ENCODE results near the gene SH3TC2. TPM values are rescaled to one million over a fixed set of nuclear protein-coding genes. Genes with fewer than 3 reads are reported as not detected.

The SH3TC2 gene
- total and polyA plus RNA-seq, 3 donors from 2014 or later, result 32.4 to 136 (median 130) TPM

DNA sequence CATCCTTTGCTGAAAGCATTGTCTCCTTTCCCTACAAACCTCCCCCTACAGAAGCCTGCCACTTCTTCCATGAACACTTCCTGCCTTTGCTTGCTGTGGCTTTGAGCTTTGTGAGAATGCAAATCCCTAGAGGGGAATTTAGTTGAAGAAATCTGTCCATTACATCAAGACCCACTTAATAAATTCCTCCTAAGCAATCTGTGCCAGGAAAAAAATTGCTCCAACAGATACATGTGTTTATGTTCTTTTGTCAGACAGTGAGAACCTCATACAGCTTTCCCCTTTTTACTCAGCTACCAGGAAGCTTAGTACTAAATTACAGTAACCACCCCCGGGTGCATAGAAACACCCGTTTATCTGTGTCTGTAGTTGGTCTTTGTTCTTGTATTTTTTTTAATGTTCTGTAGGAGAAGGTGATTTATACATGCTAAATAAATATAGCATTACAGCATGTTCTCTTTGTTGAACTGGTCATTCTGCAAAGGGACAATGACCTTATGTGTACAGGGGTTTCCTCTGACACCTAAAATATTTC, 43.9 kb downstream of the SH3TC2 start:
- intact Hi-C loops (cut with DNase I; ENCODE audit: low total_unique reads), result no loop called here
- no peak overlapping the region for H3K27ac ChIP-seq
- no peak for DNase-seq
- H3K27me3 ChIP-seq, result no peaks in the 10 kb centered on the region
- no peaks in the 10 kb centered on the region for H3K4me1 ChIP-seq
- no peaks in the 10 kb centered on the region for H3K36me3 ChIP-seq (ENCODE audit: low read depth, missing control alignments)
- WGBS, 2 donors, result 42 to 46% methylated on average over 2 of the region's 2 CpGs
- no peak overlapping the region for H3K4me3 ChIP-seq
- TF ChIP-seq POLR2A (IDR thresholded peaks at IDR 0.05), result no peak
- TF ChIP-seq, protein P1, sequence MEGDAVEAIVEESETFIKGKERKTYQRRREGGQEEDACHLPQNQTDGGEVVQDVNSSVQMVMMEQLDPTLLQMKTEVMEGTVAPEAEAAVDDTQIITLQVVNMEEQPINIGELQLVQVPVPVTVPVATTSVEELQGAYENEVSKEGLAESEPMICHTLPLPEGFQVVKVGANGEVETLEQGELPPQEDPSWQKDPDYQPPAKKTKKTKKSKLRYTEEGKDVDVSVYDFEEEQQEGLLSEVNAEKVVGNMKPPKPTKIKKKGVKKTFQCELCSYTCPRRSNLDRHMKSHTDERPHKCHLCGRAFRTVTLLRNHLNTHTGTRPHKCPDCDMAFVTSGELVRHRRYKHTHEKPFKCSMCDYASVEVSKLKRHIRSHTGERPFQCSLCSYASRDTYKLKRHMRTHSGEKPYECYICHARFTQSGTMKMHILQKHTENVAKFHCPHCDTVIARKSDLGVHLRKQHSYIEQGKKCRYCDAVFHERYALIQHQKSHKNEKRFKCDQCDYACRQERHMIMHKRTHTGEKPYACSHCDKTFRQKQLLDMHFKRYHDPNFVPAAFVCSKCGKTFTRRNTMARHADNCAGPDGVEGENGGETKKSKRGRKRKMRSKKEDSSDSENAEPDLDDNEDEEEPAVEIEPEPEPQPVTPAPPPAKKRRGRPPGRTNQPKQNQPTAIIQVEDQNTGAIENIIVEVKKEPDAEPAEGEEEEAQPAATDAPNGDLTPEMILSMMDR (IDR thresholded peaks at IDR 0.05), result no peak
- no peaks in the 10 kb centered on the region for H3K9me3 ChIP-seq

DNA sequence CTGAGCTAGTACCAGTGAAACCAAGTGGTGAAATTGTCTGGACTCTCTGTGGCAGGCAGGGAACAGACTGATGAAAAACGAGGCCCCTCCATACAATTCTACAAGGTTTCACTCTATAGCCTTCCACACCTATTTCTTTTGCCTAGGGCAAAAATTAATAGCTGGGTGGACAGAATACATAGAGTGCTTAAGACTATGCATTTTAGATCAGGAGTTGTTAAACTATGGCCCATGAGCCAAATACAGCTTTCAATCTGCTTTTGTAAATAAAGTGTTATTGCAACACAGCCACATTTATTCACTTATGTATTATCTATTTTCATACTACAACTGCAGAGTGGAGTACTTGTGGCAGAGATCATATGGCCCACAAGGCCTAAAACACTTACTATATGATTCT, 45.2 kb downstream of the SH3TC2 start:
- H3K4me3 ChIP-seq, result no peak overlapping the region
- intact Hi-C loops (cut with DNase I; ENCODE audit: low total_unique reads), result no loop called here
- H3K27ac ChIP-seq, result no peak overlapping the region
- H3K36me3 ChIP-seq (ENCODE audit: low read depth, missing control alignments), result no peaks in the 10 kb centered on the region
- no peaks in the 10 kb centered on the region for H3K27me3 ChIP-seq
- no peaks in the 10 kb centered on the region for H3K4me1 ChIP-seq
- no peak for TF ChIP-seq POLR2A (IDR thresholded peaks at IDR 0.05)
- TF ChIP-seq, protein P1 (IDR thresholded peaks at IDR 0.05), result no peak
- 81 to 87% methylated on average over 1 of the region's 1 CpG for WGBS, 2 donors
- no peaks in the 10 kb centered on the region for H3K9me3 ChIP-seq
- DNase-seq, result no peak

DNA sequence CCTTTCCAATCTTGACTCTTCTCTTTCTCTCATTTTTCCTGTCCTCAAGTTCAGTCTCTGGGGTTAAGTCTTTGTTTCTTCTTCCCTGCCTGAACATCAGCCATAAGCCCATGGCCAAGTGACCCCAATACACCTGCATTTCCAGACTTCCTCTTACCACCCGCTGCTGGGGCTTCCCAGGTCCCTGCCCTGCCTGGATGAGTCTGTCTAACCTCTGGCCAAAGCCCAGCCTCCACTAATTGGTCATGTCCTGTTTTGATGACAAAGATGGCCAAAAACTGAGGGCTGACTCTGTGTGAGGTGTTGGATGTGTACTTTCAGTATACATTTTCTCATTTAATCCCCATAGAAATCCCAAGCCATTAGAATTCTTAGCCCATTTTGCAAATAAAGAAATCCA, 47.3 kb downstream of the SH3TC2 start:
- Histone ChIP-seq H3K4me3 (no peak overlapping the region), H3K36me3 (ENCODE audit: low read depth, missing control alignments) (no peaks in the 10 kb centered on the region), H3K9me3 (no peaks in the 10 kb centered on the region), H3K4me1 (no peaks in the 10 kb centered on the region), H3K27ac (no peak overlapping the region), H3K27me3 (no peaks in the 10 kb centered on the region)
- WGBS, 2 donors, result 77 to 82% methylated on average over 1 of the region's 1 CpG
- DNase-seq, result no peak
- TF ChIP-seq POLR2A (IDR thresholded peaks at IDR 0.05), result no peak
- TF ChIP-seq, protein P1 (IDR thresholded peaks at IDR 0.05), result no peak
- intact Hi-C loops (cut with DNase I; ENCODE audit: low total_unique reads), result no loop called here

DNA sequence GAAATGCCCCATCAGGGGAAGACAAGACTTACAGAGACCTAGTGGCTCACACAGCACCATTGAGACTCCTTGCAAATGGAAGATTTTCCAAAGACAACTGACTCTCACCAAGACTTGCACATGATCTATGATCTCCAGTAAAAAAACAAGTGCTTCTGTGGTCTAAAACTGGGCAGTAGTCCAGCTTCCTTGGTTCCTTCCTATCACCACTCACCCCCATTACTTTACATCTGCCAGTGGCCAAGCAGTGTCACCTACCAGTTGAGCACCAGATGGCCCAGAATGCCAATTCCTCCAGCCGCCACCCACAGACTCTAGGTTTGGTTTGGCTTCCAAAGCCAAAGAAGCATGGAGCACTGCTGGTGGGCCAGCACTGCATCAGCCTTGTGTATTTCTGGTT, 47.7 kb downstream of the SH3TC2 start:
- Histone ChIP-seq H3K4me1 (no peaks in the 10 kb centered on the region), H3K9me3 (no peaks in the 10 kb centered on the region), H3K27ac (no peak overlapping the region), H3K27me3 (no peaks in the 10 kb centered on the region), H3K36me3 (ENCODE audit: low read depth, missing control alignments) (no peaks in the 10 kb centered on the region), H3K4me3 (no peak overlapping the region)
- TF ChIP-seq POLR2A (IDR thresholded peaks at IDR 0.05), result no peak
- TF ChIP-seq, protein P1 (IDR thresholded peaks at IDR 0.05), result no peak
- DNase-seq, result no peak
- WGBS, 2 donors, result 86 to 94% methylated on average over 1 of the region's 1 CpG
- intact Hi-C loops (cut with DNase I; ENCODE audit: low total_unique reads), result no loop called here

DNA sequence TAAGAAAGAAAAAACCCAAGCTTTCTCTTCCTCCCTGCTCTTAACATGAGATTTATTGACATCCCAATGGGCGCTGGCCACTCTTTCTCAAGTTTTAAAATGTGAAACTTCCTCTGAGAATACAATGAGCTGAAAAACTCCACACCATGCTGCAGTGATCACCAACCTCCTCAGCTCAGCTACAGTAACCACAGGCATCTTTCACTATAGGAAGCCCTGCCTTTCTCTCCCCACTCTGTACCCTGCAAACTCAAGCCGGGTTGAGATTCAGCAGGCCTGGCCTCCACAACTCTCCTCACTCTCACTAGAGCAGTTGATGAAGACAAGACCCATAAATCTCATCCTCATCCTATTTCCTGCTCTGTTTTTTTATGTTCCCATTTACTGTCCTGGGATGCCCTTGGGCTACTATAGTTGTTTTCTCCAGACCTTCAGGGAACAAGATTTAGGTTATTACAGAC, 48.3 kb downstream of the SH3TC2 start:
- Histone ChIP-seq H3K4me1 (no peaks in the 10 kb centered on the region), H3K27ac (no peak overlapping the region), H3K36me3 (ENCODE audit: low read depth, missing control alignments) (no peaks in the 10 kb centered on the region), H3K4me3 (no peak overlapping the region), H3K9me3 (no peaks in the 10 kb centered on the region), H3K27me3 (no peaks in the 10 kb centered on the region)
- TF ChIP-seq POLR2A (IDR thresholded peaks at IDR 0.05), result no peak
- TF ChIP-seq, protein P1 (IDR thresholded peaks at IDR 0.05), result no peak
- no peak for DNase-seq
- WGBS, 2 donors, result 84 to 87% methylated on average over 2 of the region's 2 CpGs
- intact Hi-C loops (cut with DNase I; ENCODE audit: low total_unique reads), result no loop called here

Measured in testis (tissue), 3 donors.